ENCODE data around the gene BAZ2A.

GRCh38 chr12:56596815-56597214, 33.3 kb downstream of the BAZ2A start:
- no peak for TF ChIP-seq POLR2A (IDR thresholded peaks at IDR 0.05)
- TF ChIP-seq CTCF (IDR thresholded peaks at IDR 0.05 in 8 of 11, conservative IDR thresholded peaks at IDR 0.05 in 3 of 11): no peak
- peak in 1 of 3 donors; percentile 26 for TF ChIP-seq POLR2AphosphoS5 (IDR thresholded peaks at IDR 0.05)

Measured in spleen (tissue), 7 donors.